Measurements from ENCODE around the gene ABCA4. TPM values are rescaled to one million over a fixed set of nuclear protein-coding genes. Genes with fewer than 3 reads are reported as not detected.
A peak's percentile ranks its signal among the peaks of the same experiment; 100 is the strongest.
"Not testable (repeated sequence)": the region's sequence is repeated elsewhere in the genome, so short reads cannot be mapped to it uniquely, and the experiment has no call there.

The ABCA4 gene
- total RNA-seq, 1 donor from 2014 or later, result 487 TPM

DNA sequence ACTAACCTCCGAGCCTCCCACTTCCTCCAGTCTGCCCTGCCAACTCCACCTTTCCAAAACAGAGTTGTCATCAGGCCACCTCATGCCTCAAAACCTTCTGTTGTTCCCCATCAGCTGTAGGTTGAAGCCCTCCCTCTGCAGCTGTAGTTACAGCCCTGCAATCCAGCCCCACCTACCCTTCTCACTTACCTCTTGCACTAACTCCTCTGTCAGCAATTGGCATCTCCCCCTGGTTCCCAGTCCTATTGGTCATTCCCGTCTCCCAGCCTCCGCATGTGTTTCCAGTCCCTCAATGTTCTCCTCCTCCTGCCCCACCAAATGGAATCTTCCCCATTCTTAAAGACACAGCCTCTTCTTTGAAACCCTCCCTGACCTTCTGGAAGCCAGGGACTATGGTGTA, 111.6 kb downstream of the ABCA4 start:
- no peak for DNase-seq (ENCODE audit: low read depth in 2 of 2)

DNA sequence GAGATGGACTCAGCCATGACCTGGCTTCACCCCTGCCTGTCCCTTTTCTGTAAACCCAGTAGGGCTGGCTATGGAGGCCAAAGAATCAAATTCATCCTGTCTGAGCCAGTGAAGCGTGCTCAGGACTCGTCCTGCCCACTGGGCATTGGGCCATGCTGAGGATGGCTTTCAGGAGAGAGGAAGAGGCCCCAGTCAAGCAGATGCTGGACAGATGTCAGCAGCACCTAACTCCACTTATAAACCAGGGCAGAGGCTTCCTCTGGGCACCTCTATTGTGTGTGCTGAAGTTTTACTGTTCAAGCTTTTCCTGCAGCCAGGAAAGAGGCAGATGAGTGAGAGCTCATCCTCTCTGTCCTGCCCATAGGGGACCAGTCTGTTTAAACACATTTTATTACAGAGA, 114.3 kb downstream of the ABCA4 start:
- DNase-seq (ENCODE audit: low read depth in 2 of 2), result no peak

DNA sequence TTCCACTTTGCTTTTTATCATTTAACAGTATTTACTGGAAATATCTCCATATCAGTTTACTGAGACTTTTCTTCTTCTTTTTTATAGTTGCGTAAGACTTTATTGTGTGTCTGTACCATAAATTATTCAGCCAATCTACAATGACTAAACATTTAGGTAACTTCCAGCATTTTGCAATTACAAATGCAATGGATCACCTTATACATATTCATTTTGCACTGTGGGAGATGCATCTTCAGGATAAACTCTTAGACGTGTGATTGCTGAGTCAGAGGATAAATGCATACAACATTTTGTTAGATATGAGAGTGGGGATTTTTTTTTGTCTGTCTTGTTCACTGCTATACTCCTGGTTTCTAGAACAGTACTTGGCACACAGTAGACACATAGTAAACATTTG, 116.0 kb downstream of the ABCA4 start:
- DNase-seq (ENCODE audit: low read depth in 2 of 2), result no peak

DNA sequence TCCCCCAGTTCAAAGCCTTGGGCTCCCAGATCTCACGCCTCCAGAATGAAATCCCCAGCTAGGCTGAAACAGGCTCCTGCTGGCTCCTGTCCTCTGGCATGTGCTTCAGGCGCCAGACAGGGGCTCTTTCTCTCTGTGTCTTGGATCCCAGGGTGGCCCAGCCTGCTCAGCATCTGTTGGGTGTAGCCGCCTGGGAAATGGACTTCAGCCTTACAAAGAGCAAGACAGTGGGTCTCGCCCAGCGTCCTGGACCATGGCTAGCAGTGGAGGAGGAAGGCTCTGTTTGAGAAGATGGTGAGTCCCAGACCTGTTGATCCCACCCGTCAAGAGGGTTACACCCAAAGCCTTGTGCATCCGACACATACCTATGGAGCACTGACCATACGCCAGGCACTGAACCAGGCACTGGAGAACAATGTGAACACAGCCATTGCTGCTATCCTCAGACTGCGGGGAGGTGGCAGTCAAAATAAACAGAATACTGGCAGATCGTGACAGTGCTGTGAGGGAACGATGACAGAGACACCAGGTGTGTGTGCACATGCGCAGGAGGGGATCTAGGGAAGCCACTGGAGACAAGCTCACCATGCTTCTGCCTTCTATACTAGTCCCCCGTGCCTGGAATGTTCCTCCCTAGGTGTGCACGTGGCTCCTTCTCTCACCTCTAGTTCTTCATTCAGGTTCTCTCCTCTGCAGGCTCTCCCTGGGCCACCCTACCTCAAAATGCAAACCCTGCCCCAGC, 118.7 kb downstream of the ABCA4 start:
- no peak for DNase-seq (ENCODE audit: low read depth in 2 of 2)

DNA sequence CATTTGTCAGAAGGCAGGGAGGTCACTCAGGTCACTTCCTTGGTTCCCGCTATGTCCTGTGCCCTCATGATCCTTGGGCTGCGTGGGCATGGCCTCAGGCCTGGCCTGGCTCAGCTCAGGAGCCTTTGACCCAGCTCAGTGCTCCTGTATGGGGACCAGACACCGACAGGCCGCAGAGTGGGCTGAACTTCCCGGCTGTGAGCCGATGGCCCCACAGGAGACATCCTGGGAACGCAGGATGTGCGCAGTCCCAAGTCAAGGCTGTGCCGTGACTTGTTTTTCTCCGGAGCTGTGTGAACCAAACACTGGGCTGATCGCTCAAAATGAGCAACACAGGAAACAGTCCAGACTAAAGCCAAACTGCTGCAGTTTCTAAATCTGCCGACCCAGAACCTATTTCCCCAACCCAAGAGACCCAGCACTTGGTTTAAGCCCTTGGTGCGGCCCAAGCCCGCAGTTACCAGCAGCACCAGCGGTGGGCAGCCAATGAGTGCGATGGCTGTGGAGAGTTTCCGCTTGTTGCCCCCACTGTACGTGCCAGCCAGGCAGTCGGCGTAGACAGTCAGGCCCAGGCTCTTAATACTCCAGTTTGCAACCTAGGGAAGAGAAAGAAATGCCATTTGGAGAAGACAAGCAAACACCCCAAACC, 119.4 kb downstream of the ABCA4 start:
- DNase-seq (ENCODE audit: low read depth in 2 of 2), result no peak

DNA sequence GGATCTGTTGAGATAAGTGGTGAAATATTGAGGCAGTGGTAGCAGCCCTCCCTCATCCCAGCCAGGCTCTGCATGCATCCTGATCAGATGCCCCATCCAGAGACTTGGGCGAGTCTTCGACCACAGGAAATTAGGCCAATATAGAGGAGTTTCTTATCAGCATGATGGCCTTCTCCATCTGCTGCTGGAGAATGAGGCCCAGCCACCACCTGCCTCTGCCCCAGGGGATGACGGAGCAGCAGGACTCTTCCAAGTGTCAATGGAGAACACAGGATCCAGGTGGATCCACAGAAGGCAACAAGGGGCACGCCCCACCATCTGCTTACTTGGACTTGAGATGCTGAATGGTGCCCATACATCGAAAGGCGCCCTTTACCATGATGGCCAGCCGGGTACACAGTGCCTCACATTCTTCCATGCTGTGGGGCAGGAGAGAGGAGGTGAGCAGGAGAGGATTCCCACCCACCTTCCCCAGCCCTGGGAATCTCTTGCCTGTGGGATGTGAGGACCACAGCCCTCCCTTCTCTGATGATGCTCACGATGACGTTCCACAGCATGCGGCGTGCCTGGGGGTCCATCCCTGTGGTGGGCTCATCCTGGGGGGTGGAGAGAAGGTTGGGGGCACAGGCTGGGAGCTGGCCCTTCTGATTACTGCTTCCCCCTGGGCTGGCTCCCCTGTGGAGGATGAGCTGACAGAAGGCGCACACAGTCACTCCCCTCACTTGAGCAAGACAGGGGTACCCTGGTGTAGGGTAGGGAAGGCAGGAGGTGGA, 120.3 kb downstream of the ABCA4 start:
- DNase-seq (ENCODE audit: low read depth in 2 of 2), result no peak

DNA sequence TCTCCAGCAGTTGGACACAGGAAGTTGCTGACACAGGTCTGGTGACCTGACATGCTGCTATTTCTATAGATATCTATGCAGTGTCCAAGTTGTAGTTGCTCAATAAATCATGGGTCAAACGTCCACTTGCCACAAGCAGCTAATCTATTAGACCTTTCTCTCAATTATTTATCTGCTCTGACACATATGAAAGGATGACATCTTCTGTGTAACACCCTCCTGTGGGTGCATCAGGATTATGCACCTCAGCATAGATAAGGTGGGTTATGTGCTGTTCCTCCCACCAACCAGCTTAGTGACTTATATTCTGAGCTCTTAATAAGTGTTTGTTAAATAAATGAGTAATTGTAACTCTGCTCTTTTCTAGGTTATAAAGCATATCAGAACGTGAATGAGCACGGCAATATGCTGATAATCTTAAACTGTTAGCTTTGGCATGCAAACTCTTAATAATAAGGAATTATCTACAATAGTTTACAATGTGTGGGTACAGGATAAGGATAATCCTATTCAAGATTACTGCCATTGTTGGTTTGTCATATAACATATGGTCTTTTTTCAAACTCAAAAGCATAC, 121.0 kb downstream of the ABCA4 start:
- DNase-seq (ENCODE audit: low read depth in 2 of 2), result no peak

DNA sequence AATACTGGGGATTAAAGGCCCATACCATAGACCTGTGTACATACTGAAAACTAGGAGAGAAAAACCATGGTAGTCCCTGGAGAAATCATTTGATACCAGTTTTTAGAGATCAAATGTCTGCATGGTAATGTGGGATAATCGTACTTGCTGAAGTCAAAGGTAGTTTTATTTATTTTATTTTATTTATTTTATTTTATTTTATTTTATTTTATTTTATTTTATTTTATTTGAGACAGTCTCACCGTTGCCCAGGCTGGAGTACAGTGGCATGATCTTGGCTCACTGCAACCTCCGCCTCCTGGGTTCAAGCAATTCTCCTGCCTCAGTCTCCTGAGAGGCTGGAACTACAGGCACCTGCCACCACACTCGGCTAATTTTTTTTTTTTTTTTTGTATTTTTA, 122.4 kb downstream of the ABCA4 start:
- DNase-seq (ENCODE audit: low read depth in 2 of 2), result not testable (repeated sequence)

DNA sequence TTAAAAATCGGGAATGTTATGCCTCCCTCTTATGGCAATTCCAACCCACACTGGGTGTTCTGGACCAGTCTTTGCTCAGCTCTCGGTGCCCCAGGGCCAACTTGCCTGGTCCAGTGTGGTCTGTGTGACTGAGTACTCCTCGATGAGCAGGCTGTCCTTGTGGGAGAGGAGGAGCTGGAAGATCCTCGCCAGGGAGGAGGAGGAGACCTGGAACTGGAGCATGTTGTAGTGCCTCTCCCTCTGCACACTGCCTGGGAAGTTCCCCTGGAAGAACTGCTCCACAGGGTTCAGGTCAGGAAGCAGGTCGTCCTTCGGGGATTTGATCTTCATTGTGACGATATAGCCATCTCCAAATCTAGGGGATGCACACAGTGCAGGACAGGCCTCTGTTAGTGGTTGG, 123.2 kb downstream of the ABCA4 start:
- DNase-seq (ENCODE audit: low read depth in 2 of 2), result no peak

DNA sequence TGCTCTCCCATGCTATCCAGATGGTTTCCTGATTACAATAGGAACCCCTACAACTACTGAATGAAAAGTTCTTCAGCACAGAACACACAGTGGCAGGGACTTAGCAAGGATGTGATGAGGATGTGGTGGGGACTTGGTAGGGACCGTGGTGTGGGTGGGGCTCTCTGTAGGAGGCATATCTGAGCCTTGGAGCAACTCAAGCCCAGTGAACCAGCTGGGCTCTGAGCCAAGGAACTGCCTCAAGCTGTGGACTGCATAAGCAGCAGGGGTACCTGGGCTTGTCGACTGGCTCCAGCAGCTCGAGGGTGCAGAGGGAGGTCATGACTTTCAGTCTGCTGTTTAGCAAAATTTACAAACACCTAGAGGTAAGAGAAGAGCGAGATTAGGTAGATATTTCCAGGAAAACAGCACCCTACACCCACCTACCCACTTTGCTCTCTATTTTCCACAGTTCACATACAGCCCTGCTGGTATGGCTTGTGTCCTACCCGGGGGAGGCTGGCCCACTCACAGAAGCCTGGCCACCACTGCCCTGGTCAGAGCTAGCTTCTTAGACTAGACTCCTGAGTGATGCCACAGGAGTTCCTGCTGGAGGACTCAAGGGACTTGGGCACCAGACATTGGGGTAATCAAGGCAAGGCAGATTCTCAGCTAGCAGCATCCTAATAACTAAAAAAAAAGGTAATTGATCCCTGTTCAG, 125.0 kb downstream of the ABCA4 start:
- DNase-seq (ENCODE audit: low read depth in 2 of 2), result no peak

DNA sequence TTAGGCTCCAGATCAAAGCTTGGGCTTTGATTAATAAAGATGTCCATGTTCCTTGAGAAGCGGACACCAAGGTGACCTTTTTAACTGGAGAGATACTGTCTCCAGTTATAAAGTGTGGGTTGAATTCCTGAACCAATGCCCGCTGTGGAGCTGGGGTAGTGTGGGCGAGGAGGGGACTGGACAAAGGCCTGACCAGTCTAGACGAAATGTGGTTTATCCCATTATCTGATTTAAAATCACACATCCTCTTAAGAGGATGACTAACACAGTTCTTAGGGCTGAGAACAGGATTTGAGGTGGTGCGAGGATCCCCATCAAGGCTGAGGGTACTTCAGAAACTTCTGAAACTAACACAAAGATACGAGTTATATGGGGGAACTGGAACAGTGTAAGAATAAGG, 127.2 kb downstream of the ABCA4 start:
- no peak for DNase-seq (ENCODE audit: low read depth in 2 of 2)

DNA sequence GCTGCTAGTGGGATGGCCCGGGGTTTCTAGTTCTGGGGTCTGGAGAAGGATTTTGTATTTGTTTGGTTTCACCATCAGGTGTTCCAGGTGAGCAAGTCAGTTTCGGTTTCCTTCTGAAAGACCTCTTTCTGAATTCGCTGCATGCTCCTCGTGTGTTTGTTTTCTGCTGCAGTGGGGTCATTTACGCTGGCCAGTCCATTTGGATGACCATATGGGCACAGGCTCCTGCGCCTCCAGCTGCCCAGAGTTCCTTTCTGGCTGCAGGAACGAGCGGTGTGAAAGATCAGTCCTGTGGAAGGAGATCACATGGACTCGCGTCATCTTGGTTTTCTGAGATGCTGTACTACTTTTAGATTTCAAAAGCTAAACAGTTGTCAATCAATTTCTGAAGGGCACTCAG, 128.0 kb downstream of the ABCA4 start:
- no peak for DNase-seq (ENCODE audit: low read depth in 2 of 2)

DNA sequence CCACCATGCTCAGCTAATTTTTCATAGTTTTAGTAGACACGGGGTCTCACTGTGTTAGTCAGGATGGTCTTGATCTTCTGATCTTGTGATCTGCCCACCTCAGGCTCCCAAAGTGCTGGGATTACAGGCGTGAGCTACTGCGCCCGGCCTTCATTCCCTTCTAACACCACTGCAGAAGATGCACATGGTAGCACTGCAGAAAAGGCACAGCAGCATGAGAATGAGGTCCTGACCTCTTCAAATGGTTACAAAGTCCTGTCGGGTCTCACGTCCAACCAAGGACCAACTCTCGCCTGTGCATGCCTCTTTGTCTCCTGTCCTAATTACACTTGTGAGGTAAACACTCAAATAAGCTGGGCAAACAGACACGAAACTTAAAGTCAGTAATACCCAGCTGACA, 128.8 kb downstream of the ABCA4 start:
- no peak for DNase-seq (ENCODE audit: low read depth in 2 of 2)

DNA sequence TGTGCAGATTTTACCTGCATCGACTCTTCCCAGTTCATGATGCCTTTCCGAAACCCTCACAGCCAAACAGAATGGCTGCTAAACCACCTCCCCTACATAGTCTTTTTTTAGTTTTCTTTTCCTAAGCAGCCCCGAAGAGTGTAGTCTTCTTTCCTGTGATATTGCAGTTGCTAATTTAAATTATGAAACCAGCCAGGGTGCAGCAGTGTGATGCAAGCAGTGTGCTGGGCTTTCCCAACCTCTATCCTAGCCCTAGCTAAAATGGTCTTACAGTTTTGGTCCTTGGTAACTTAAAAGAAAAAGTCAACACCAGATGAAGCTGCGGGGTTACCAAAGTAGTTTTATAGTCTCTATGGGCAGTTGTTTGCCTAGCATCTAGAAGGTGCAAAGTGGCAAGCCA, 129.7 kb downstream of the ABCA4 start:
- DNase-seq (ENCODE audit: low read depth in 2 of 2), result no peak

DNA sequence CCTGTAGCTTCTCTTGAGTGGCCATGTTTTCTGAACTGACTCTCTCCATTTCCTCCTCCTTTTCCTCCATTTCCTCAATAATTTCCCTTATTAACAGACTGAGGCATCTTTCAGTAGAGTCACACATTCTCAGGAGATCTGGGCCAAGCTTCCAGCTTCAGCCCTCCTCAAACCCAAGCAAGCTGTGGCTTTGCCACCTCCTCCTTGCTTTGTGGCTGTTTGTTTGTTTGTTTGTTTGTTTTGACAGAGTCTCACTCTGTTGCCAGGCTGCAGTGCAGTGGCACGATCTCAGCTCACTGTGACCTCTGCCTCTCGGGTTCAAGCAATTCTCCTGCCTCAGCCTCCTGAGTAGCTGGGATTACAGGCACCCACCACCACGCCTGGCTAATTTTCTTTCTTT, 130.5 kb downstream of the ABCA4 start:
- not testable (repeated sequence) for DNase-seq (ENCODE audit: low read depth in 2 of 2)

DNA sequence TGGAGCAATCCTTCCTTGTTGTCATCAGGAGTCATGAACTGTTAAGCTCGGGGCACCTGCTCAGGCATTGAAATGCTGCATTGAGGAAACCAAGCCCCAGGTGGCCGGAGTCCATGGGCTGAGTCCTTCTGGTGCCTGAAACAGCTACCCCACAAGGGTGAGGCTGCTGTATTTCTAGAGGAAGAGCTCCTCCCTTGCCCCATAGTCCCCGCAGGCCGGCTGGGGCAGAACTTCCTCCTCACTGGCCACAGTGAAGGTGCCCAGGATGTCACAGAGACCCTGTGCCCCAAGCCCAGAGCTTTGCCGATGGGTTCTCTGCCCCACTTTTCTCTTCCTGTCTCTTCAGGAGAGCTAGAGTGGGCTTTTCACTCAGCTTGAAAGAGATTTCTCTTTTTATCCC, 130.9 kb downstream of the ABCA4 start:
- no peak for DNase-seq (ENCODE audit: low read depth in 2 of 2)

DNA sequence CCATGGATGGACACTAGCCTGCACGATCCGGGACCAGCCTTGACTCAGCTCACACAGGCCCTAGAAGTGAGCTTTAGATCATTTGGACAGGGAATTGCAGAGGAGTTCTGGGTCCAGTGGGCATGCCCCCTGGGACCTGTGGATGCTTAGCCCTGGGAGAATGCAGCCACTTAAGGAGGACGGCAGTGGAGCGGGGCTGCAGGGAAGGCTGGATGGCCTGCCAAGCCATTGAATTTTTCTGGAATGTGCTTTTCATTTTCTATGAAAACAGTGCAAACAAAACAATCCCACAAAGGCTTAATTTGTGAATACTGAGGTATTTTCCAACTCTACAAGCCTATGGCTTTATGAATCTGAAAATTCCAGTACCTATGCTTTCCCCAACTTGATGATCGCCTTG, 131.3 kb downstream of the ABCA4 start:
- DNase-seq (ENCODE audit: low read depth in 2 of 2), result no peak

DNA sequence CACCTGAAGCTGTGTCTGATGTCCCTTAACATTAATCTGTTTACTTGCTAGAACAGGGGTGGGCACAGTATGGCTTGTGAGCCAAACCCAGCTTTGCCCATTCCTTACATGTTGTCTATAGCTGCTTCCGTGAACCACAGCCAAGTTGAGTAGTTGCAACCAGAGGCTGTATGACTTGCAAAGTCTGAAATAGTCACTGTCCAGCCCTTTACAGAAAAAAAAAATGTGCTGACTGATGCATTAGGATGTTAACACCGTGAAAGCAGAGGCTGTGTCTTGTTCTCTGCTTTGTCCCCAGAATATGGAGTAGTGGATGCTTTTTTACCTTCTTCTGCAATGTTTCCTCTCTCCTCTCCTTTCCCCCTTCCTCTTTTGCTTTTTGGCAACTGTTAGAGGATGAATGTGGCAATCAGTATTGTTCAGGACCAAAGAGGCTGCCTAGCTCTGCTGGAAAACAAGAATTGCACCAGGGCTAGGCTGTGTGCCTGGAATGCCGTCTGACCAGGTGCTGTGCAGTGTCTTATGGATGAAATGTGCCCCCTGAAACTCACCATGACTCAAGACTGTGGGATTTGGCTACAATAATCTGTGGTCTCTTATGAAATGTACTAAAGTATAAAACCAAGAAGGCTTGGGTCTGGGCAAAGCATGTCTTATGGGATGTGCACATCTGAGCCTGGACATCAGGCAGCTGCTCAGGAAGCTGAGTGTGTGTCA, 132.2 kb downstream of the ABCA4 start:
- DNase-seq (ENCODE audit: low read depth in 2 of 2), result peak in 1 of 2 donors; percentile 4

DNA sequence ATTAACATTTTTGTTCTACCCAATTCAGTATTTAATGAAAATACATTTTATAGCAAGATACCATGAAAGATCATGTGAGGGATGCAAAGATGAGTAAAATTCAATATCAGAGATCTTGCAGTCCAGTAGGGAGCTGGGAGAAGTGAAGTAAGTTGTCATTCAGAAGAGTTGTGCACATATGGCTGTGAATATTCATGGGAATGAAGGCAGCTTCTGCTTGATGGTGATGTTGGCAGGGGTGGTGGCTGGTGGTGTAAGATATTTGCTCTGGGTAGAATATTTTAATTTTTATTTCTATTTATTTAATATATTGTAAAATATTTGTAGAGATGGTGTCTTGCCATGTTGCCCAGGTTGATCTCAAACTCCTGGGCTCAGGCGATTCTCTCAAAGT, 139.7 kb downstream of the ABCA4 start:
- no peak for DNase-seq (ENCODE audit: low read depth in 2 of 2)

DNA sequence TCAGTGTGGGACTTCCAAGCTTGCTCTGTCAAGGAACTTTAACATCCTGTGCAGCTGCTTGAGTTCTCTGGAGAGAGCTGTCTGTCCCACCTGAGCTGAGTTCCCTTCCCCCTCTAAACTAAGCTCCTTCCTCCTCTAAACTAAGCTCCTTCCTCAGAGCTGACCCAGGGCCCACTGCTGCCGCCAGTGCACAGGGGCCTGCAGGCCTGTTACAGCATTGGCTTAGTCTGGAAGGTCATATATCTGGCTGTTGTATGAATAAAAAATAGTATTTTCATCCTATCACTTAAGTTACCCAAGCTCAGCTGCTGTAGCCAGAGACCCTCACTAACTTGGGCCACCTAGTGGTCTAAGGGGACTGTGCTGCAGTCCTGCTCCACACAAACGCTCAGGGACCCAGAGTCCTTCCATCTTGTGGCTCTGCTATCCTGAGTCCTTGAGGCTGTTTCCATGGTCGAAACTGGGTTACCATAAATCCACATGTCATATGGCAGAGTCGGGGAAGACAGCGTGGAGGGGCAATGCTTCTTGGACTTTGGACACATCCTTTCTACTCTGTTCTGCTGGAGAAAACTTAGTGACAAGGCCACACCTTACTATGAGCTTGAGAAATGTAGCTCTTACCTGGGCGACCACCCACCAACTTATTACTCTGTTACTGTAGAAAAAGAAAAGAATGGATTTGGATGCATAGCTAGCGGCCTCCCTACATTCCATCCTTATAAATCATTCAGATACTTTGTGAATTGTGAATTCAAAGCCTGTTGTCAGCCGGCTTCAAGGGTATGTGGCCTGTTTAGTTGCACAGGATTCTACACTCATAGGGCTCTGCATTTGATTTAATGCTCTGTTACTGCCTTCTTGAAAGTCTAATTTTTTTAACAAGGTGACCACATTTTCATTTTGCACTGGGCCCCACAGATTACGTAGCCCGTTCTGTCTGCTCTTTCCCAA, 140.4 kb downstream of the ABCA4 start:
- DNase-seq (ENCODE audit: low read depth in 2 of 2), result peak; percentile 9 to 47
